ENCODE data around the gene RIMS1. TPM values are rescaled to one million over a fixed set of nuclear protein-coding genes. Genes with fewer than 3 reads are reported as not detected.

The RIMS1 gene
- total RNA-seq, 2 donors from 2014 or later, result 3.5 to 5.7 TPM

GRCh38 chr6:72035486-72035885 is 149.1 kb downstream of the RIMS1 start:
- H3K27ac ChIP-seq, result no peak overlapping the region
- ATAC-seq (ENCODE audit: insufficient number of reproducible peaks, low FRiP score, low read depth), result no peak
- H3K4me1 ChIP-seq (ENCODE audit: control insufficient read depth in 1 of 2, low read depth in 2 of 2), result no peaks in the 10 kb centered on the region
- no peaks in the 10 kb centered on the region for H3K27me3 ChIP-seq (replicated peaks; ENCODE audit: insufficient read depth)
- no peaks in the 10 kb centered on the region for H3K9me3 ChIP-seq
- H3K36me3 ChIP-seq, result no peaks in the 10 kb centered on the region
- TF ChIP-seq, protein P1, sequence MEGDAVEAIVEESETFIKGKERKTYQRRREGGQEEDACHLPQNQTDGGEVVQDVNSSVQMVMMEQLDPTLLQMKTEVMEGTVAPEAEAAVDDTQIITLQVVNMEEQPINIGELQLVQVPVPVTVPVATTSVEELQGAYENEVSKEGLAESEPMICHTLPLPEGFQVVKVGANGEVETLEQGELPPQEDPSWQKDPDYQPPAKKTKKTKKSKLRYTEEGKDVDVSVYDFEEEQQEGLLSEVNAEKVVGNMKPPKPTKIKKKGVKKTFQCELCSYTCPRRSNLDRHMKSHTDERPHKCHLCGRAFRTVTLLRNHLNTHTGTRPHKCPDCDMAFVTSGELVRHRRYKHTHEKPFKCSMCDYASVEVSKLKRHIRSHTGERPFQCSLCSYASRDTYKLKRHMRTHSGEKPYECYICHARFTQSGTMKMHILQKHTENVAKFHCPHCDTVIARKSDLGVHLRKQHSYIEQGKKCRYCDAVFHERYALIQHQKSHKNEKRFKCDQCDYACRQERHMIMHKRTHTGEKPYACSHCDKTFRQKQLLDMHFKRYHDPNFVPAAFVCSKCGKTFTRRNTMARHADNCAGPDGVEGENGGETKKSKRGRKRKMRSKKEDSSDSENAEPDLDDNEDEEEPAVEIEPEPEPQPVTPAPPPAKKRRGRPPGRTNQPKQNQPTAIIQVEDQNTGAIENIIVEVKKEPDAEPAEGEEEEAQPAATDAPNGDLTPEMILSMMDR (IDR thresholded peaks at IDR 0.05), result no peak
- DNase-seq (ENCODE audit: low spot score), result no peak
- no peak overlapping the region for H3K4me3 ChIP-seq

GRCh38 chr6:72035966-72036365 is 149.6 kb downstream of the RIMS1 start:
- no peaks in the 10 kb centered on the region for H3K9me3 ChIP-seq
- DNase-seq (ENCODE audit: low spot score) (no peak), ATAC-seq (ENCODE audit: insufficient number of reproducible peaks, low FRiP score, low read depth) (no peak)
- H3K27ac ChIP-seq, result no peak overlapping the region
- H3K36me3 ChIP-seq, result no peaks in the 10 kb centered on the region
- H3K27me3 ChIP-seq (replicated peaks; ENCODE audit: insufficient read depth), result no peaks in the 10 kb centered on the region
- no peak overlapping the region for H3K4me3 ChIP-seq
- no peaks in the 10 kb centered on the region for H3K4me1 ChIP-seq (ENCODE audit: control insufficient read depth in 1 of 2, low read depth in 2 of 2)
- TF ChIP-seq, protein P1 (IDR thresholded peaks at IDR 0.05), result no peak

GRCh38 chr6:72037006-72037405 is 150.7 kb downstream of the RIMS1 start:
- Histone ChIP-seq H3K27ac (no peak overlapping the region), H3K4me3 (no peak overlapping the region), H3K9me3 (no peaks in the 10 kb centered on the region), H3K36me3 (no peaks in the 10 kb centered on the region), H3K27me3 (replicated peaks; ENCODE audit: insufficient read depth) (no peaks in the 10 kb centered on the region), H3K4me1 (ENCODE audit: control insufficient read depth in 1 of 2, low read depth in 2 of 2) (no peaks in the 10 kb centered on the region)
- ATAC-seq (ENCODE audit: insufficient number of reproducible peaks, low FRiP score, low read depth) (no peak), DNase-seq (ENCODE audit: low spot score) (no peak)
- TF ChIP-seq, protein P1 (IDR thresholded peaks at IDR 0.05), result no peak

- TF ChIP-seq, protein P1 (IDR thresholded peaks at IDR 0.05), result no peak
- H3K4me1 ChIP-seq (ENCODE audit: control insufficient read depth in 1 of 2, low read depth in 2 of 2), result no peaks in the 10 kb centered on the region
- no peak overlapping the region for H3K27ac ChIP-seq
- ATAC-seq (ENCODE audit: insufficient number of reproducible peaks, low FRiP score, low read depth), result no peak
- H3K27me3 ChIP-seq (replicated peaks; ENCODE audit: insufficient read depth), result no peaks in the 10 kb centered on the region
- H3K4me3 ChIP-seq, result no peak overlapping the region
- no peaks in the 10 kb centered on the region for H3K36me3 ChIP-seq
- no peak for DNase-seq (ENCODE audit: low spot score)
- H3K9me3 ChIP-seq, result no peaks in the 10 kb centered on the region
These were observed 153.8 kb downstream of the RIMS1 start for GRCh38 chr6:72040111-72040510.

DNA sequence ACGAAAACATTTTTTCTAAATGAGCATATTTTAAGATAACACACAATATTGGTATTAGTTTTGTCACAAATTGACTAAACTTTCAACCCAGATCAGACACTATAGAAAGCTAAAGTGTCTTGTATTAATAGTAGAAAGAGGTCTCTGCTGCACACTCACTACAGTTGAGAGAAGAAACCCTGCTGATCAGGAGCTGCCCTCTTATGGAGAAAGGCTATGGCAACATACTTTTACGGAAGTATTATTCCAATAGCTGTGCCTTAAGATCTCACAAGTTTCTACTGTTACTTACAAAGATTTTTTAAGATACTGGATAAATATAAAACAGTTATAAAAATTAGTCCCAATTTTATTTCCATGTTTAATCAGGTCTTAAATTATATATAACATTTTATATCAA is 155.7 kb downstream of the RIMS1 start:
- TF ChIP-seq, protein P1 (IDR thresholded peaks at IDR 0.05), result no peak
- ATAC-seq (ENCODE audit: insufficient number of reproducible peaks, low FRiP score, low read depth) (no peak), DNase-seq (ENCODE audit: low spot score) (no peak)
- no peak overlapping the region for H3K27ac ChIP-seq
- no peaks in the 10 kb centered on the region for H3K36me3 ChIP-seq
- no peaks in the 10 kb centered on the region for H3K27me3 ChIP-seq (replicated peaks; ENCODE audit: insufficient read depth)
- no peak overlapping the region for H3K4me3 ChIP-seq
- H3K4me1 ChIP-seq (ENCODE audit: control insufficient read depth in 1 of 2, low read depth in 2 of 2), result no peaks in the 10 kb centered on the region
- H3K9me3 ChIP-seq, result no peaks in the 10 kb centered on the region
